ENCODE data around the gene EXOC4. TPM values are rescaled to one million over a fixed set of nuclear protein-coding genes. Genes with fewer than 3 reads are reported as not detected.

EXOC4 gene
- total and polyA plus RNA-seq, 2 of the 13 experiments (the other 11 are each of a cell fraction or from before 2014, with no cell fraction given): 22.5 to 39.0 TPM

- TF ChIP-seq HOMEZ (CRISPR knock-in tag; IDR thresholded peaks at IDR 0.05; ENCODE audit: low read depth): no peak
- no peak for TF ChIP-seq PHF8 (CRISPR knock-in tag; IDR thresholded peaks at IDR 0.05)
- TF ChIP-seq ZNF367 (CRISPR knock-in tag; IDR thresholded peaks at IDR 0.05; ENCODE audit: borderline replicate concordance): no peak
- TF ChIP-seq SMC3 (IDR thresholded peaks at IDR 0.05; ENCODE audit: low read length): no peak
- TF ChIP-seq KMT2A (CRISPR knock-in tag; IDR thresholded peaks at IDR 0.05): no peak
- no peak for TF ChIP-seq ZNF264 (CRISPR knock-in tag; IDR thresholded peaks at IDR 0.05)
- no peak for TF ChIP-seq XBP1 (CRISPR knock-in tag; IDR thresholded peaks at IDR 0.05)
Measured at GRCh38 chr7:133775201-133775600, 522.3 kb downstream of the EXOC4 start (continued).

GRCh38 chr7:133776266-133776665, 523.4 kb downstream of the EXOC4 start:
- FAIRE-seq: no peak
- no TSS peak for BruUV-seq (replicated peaks)
- TF ChIP-seq ZNF776 (CRISPR knock-in tag; IDR thresholded peaks at IDR 0.05): no peak
- TF ChIP-seq FOXK1 (CRISPR knock-in tag; IDR thresholded peaks at IDR 0.05; ENCODE audit: borderline replicate concordance, low read depth): no peak
- TF ChIP-seq ZNF280D (CRISPR knock-in tag; IDR thresholded peaks at IDR 0.05): no peak
- no peak for TF ChIP-seq ZNF580 (CRISPR knock-in tag; IDR thresholded peaks at IDR 0.05; ENCODE audit: borderline replicate concordance, low read depth)

More at GRCh38 chr7:133776266-133776665, 523.4 kb downstream of the EXOC4 start:
- Histone ChIP-seq H3K27me3 (ENCODE audit: control insufficient read depth in 1 of 2, insufficient read depth in 2 of 2, low read length in 2 of 2) (no peaks in the 10 kb centered on the region), H3K79me2 (ENCODE audit: insufficient read depth, low read length) (no peaks in the 10 kb centered on the region), H3K4me2 (ENCODE audit: low read depth, low read length) (no peak overlapping the region), H4K20me1 (ENCODE audit: insufficient read depth, low read length) (no peaks in the 10 kb centered on the region), H3K9me3 (ENCODE audit: low read length) (no peaks in the 10 kb centered on the region), H3K4me1 (ENCODE audit: insufficient read depth, low read length) (peaks cover 6% of the 10 kb centered on the region), H3K36me3 (replicated peaks in 1 of 2; ENCODE audit: control insufficient read depth in 1 of 2, insufficient read depth in 2 of 2, low read length in 2 of 2) (no peaks in the 10 kb centered on the region), H2AFZ (ENCODE audit: low read length) (no peak overlapping the region), H3K27ac (ENCODE audit: extremely low read length, insufficient read depth, low read length) (no peak overlapping the region), H3K9ac (ENCODE audit: insufficient read depth, low read depth, low read length) (no peak overlapping the region), H3K4me3 (replicated peaks in 1 of 3; ENCODE audit: insufficient read depth in 1 of 3, low read depth in 2 of 3, low read length in 3 of 3) (no peak overlapping the region)
- no peak for ATAC-seq
- intact Hi-C loops (cut with micrococcal nuclease; ENCODE audit: unreplicated experiment): no loop called here
- CTCF ChIA-PET (ENCODE audit: low intra/inter-chr PET ratio, low total read pairs): no interaction called here
- in situ Hi-C loops (cut with HindIII; ENCODE audit: extremely low pct_ligation_motif_present, low pct_unique_long_range_greater_than_20kb): no loop called here
- 91% methylated on average over 3 of the region's 3 CpGs for WGBS (ENCODE audit: low lambda C conversion rate)
- POLR2A ChIA-PET: no interaction called here
- no peak for DNase-seq (ENCODE audit: low spot score)

Measured in HepG2 (cell line).